Measurements from ENCODE around the gene PMVK.

DNA sequence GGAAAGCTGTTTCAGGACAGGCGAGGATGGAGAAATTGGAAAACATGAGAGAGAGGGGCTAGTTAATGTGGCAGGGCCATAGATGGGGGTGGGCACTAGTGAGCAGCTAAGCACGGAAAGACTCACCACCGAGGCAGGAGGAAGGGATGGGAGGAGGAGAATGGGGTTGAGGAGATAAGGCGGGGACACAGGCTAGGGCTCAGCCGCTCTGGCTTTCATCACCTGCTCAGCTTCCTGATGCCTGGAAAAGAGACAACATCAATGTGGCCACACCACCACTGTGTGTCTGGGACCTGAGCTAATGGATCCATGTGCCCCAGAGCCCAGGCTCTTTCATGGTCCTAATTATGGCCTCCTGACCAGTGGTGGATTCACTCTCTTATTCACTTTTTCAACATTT is 27.6 kb downstream of the PMVK start:
- TF ChIP-seq TEAD4 (IDR thresholded peaks at IDR 0.05) = no peak
- TF ChIP-seq TAF1 (IDR thresholded peaks at IDR 0.05; ENCODE audit: low read depth) = no peak
- no peak for TF ChIP-seq FOXM1 (IDR thresholded peaks at IDR 0.05; ENCODE audit: borderline replicate concordance, low read depth)
- TF ChIP-seq RAD21 (IDR thresholded peaks at IDR 0.05; ENCODE audit: low read depth) = no peak
- TF ChIP-seq, protein P1, sequence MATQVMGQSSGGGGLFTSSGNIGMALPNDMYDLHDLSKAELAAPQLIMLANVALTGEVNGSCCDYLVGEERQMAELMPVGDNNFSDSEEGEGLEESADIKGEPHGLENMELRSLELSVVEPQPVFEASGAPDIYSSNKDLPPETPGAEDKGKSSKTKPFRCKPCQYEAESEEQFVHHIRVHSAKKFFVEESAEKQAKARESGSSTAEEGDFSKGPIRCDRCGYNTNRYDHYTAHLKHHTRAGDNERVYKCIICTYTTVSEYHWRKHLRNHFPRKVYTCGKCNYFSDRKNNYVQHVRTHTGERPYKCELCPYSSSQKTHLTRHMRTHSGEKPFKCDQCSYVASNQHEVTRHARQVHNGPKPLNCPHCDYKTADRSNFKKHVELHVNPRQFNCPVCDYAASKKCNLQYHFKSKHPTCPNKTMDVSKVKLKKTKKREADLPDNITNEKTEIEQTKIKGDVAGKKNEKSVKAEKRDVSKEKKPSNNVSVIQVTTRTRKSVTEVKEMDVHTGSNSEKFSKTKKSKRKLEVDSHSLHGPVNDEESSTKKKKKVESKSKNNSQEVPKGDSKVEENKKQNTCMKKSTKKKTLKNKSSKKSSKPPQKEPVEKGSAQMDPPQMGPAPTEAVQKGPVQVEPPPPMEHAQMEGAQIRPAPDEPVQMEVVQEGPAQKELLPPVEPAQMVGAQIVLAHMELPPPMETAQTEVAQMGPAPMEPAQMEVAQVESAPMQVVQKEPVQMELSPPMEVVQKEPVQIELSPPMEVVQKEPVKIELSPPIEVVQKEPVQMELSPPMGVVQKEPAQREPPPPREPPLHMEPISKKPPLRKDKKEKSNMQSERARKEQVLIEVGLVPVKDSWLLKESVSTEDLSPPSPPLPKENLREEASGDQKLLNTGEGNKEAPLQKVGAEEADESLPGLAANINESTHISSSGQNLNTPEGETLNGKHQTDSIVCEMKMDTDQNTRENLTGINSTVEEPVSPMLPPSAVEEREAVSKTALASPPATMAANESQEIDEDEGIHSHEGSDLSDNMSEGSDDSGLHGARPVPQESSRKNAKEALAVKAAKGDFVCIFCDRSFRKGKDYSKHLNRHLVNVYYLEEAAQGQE (IDR thresholded peaks at IDR 0.05; ENCODE audit: low read depth) = no peak
- TF ChIP-seq CEBPB (IDR thresholded peaks at IDR 0.05) = no peak
- no peak for TF ChIP-seq CREB1 (IDR thresholded peaks at IDR 0.05; ENCODE audit: low read depth)
- TF ChIP-seq, protein P2, sequence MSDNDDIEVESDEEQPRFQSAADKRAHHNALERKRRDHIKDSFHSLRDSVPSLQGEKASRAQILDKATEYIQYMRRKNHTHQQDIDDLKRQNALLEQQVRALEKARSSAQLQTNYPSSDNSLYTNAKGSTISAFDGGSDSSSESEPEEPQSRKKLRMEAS (IDR thresholded peaks at IDR 0.05) = no peak
- TF ChIP-seq YY1 (IDR thresholded peaks at IDR 0.05; ENCODE audit: low read depth) = no peak
- TF ChIP-seq, protein P3, sequence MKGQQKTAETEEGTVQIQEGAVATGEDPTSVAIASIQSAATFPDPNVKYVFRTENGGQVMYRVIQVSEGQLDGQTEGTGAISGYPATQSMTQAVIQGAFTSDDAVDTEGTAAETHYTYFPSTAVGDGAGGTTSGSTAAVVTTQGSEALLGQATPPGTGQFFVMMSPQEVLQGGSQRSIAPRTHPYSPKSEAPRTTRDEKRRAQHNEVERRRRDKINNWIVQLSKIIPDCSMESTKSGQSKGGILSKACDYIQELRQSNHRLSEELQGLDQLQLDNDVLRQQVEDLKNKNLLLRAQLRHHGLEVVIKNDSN (IDR thresholded peaks at IDR 0.05) = no peak

All from Ishikawa (cell line).